Type B pancreatic cell (in vitro differentiated cells): ENCODE results near the gene NCK2. TPM values are rescaled to one million over a fixed set of nuclear protein-coding genes. Genes with fewer than 3 reads are reported as not detected.

Experiments
- DNase-seq: peaks from one replicate; pipeline ENCODE4 v3.0.0; 2021; ENCODE audit warnings: mixed read lengths; ENCODE audit not compliant: unreplicated experiment; ENCODE audit errors: extremely low spot score
- H3K27ac Mint-ChIP-seq: 2 replicates; pipeline ENCODE4 v1.8.0; 2021; ENCODE audit warnings: mild to moderate bottlenecking, mixed read lengths
- H3K27me3 Mint-ChIP-seq: 2 replicates; pipeline ENCODE4 v1.8.0; 2021; ENCODE audit warnings: mixed read lengths
- H3K36me3 Mint-ChIP-seq: 2 replicates; pipeline ENCODE4 v1.8.0; 2021; ENCODE audit warnings: mixed read lengths
- H3K4me1 Mint-ChIP-seq: one replicate; pipeline ENCODE4 v1.8.0; 2021; ENCODE audit warnings: mixed read lengths; ENCODE audit not compliant: unreplicated experiment
- H3K4me3 Mint-ChIP-seq: 2 replicates; pipeline ENCODE4 v1.8.0; 2021; ENCODE audit warnings: mild to moderate bottlenecking, mixed read lengths
- H3K9me3 Mint-ChIP-seq: 2 replicates; pipeline ENCODE4 v1.8.0; 2021; ENCODE audit warnings: mixed read lengths
- CTCF ChIP-seq: fragments of 200-600 bp; sonication (generic); conservative IDR thresholded peaks from 2 replicates; pipeline ENCODE4 v1.5.0; 2021; ENCODE audit warnings: antibody characterized with exemption, mild to moderate bottlenecking
- total RNA-seq: library from RNA; stranded (reverse); gene quantifications from 2 replicates; pipeline ENCODE4 v1.2.1, GENCODE V29; 2021; ENCODE audit warnings: low replicate concordance

Gene NCK2
- total RNA-seq, 1 donor from 2014 or later = 86.4 TPM

- Mint-ChIP-seq H3K27ac (peak overlapping the region; percentile 11), H3K27me3 (peaks cover 3% of the 10 kb centered on the region), H3K4me3 (peak overlapping the region; percentile 19), H3K36me3 (no peaks in the 10 kb centered on the region), H3K9me3 (no peaks in the 10 kb centered on the region), H3K4me1 (peaks cover 31% of the 10 kb centered on the region)
- no peak for DNase-seq
- TF ChIP-seq CTCF = no peak
These were observed 3.5 kb upstream of the NCK2 start for GRCh38 chr2:105741174-105741573.

DNA sequence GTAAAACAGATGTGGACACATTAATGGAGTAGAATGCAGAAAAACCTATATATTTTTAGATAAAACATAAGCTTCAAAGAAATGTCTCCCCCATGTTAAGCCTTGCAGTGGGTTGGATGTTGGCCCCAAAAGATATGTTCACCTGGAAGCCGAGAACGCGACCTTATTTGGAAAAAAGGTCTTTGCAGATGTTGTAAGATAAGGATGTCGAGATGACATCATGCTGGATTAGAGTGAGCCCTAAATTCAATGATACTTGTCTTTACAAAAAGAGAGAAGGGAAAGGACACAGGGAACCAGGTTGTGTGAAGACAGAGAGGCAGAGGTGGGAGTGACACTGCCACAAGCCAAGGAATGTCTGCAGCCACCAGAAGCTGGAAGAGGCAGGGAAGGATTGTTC is 3.1 kb upstream of the NCK2 start:
- DNase-seq = no peak
- TF ChIP-seq CTCF = no peak
- peaks cover 3% of the 10 kb centered on the region for H3K27me3 Mint-ChIP-seq
- H3K4me3 Mint-ChIP-seq = peak overlapping the region; percentile 23
- H3K36me3 Mint-ChIP-seq = no peaks in the 10 kb centered on the region
- no peaks in the 10 kb centered on the region for H3K9me3 Mint-ChIP-seq
- no peak overlapping the region for H3K27ac Mint-ChIP-seq
- H3K4me1 Mint-ChIP-seq = peaks cover 35% of the 10 kb centered on the region

DNA sequence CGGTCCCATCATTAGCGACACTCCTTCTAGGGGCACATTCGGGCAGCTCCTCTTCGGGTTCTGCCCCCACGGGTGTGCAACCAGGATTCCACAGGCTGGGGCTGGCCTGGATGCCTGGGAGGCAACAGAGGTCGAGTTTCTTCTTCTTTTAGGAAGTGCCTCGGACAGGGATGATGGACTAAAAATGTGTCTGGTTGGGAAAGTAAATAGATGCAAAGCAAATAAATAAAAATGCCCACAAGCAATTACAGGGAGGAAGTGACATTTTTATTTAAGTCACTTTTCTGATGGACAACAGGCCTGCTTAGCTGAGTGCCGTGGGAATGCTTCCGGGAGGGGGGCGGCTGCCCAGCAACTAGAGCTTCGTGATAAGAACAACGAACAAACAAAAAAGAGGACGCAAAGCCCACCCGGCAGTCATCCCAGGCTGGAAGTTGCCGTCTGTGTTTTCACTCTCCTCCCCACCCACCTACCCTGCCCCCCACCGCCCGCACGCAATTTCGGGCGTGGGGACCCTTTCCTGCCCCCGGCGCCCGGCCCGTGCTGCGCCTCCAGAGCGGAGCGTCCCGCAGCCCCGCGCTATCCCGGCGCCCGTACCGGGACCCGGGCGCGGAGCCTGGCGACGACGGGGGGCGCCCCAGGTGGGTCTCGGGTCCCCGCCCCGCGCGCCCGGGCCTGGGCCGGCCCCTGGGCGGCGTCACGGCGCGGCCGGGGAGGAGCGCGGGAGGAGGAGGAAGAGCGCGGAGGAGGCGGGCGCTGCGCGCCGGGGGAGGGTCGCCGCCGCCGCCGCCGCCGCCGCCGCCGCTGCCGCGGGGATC is 412 bp upstream of the NCK2 start:
- no peak for DNase-seq
- Mint-ChIP-seq H3K27me3 (peaks cover 2% of the 10 kb centered on the region), H3K4me1 (peaks cover 48% of the 10 kb centered on the region), H3K4me3 (peak overlapping the region; percentile 90), H3K9me3 (no peaks in the 10 kb centered on the region), H3K36me3 (peaks cover 13% of the 10 kb centered on the region), H3K27ac (peak overlapping the region; percentile 95)
- no peak for TF ChIP-seq CTCF

- no peak for DNase-seq
- Mint-ChIP-seq H3K27me3 (no peaks in the 10 kb centered on the region), H3K36me3 (peaks cover 29% of the 10 kb centered on the region), H3K27ac (peak overlapping the region; percentile 95), H3K4me3 (peak overlapping the region; percentile 94), H3K4me1 (peaks cover 54% of the 10 kb centered on the region), H3K9me3 (no peaks in the 10 kb centered on the region)
- no peak for TF ChIP-seq CTCF
These were observed 1.7 kb downstream of the NCK2 start for GRCh38 chr2:105746177-105747080.

DNA sequence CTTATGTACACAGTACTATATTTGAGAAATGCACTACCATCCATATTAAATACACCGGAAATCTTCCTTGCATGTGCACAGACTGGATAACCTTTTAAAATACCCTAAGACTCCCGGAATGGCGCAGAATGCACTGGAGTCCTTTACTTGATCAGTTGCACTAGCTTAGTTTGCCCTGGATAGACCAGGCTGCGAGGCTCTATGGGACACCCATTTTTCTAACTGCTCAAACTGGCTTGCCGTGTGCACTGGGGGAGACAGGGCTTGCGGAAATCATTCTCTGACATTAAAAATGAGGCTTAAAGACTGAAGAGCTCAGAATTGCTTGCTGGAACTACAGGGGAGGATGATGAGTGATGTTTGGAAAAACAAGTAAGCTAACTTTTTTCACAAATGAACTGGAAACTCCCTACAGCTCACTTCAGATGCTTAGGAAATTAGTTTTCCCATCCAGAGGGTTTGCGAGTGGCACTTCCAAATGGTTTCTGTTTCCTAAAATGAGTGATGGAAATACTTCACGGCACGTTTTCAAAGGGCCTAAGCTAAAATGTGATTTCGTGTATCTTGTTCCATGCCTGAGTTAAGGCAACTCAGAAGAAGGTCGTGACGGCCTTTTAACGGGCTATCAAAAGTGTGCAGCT is 2.7 kb downstream of the NCK2 start:
- Mint-ChIP-seq H3K4me3 (peak overlapping the region; percentile 94), H3K36me3 (peaks cover 32% of the 10 kb centered on the region), H3K27ac (peak overlapping the region; percentile 95), H3K27me3 (no peaks in the 10 kb centered on the region), H3K4me1 (peaks cover 57% of the 10 kb centered on the region), H3K9me3 (no peaks in the 10 kb centered on the region)
- no peak for DNase-seq
- TF ChIP-seq CTCF = no peak
